RKO (cell line): ENCODE data around the gene PLCL1.

ENCODE experiments used
- DNase-seq: peaks from one replicate; pipeline ENCODE4 v3.0.0-alpha.2; 2016; ENCODE audit warnings: low spot score

PLCL1 gene

GRCh38 chr2:198116756-198117155 lies 312.4 kb downstream of the PLCL1 start:
- no peak for DNase-seq

GRCh38 chr2:198117406-198118041 lies 313.1 kb downstream of the PLCL1 start:
- no peak for DNase-seq

- DNase-seq: peak; percentile 70
These were observed 323.2 kb downstream of the PLCL1 start for GRCh38 chr2:198127627-198128026.

- no peak for DNase-seq
These were observed 325.2 kb downstream of the PLCL1 start for GRCh38 chr2:198129609-198130008.

GRCh38 chr2:198134293-198134955 lies 330.0 kb downstream of the PLCL1 start:
- no peak for DNase-seq

GRCh38 chr2:198135481-198135934 lies 331.1 kb downstream of the PLCL1 start:
- DNase-seq: no peak

- no peak for DNase-seq
These were observed 331.7 kb downstream of the PLCL1 start for GRCh38 chr2:198136142-198136541.

- DNase-seq: no peak
These were observed 333.3 kb downstream of the PLCL1 start for GRCh38 chr2:198137733-198138132.

- no peak for DNase-seq
These were observed 337.3 kb downstream of the PLCL1 start for GRCh38 chr2:198141726-198142125.

GRCh38 chr2:198143156-198143555 lies 338.8 kb downstream of the PLCL1 start:
- DNase-seq: no peak

- no peak for DNase-seq
These were observed 339.4 kb downstream of the PLCL1 start for GRCh38 chr2:198143793-198144192.

- no peak for DNase-seq
These were observed 340.3 kb downstream of the PLCL1 start for GRCh38 chr2:198144660-198145059.

- DNase-seq: no peak
These were observed 342.1 kb downstream of the PLCL1 start for GRCh38 chr2:198146346-198146940.

GRCh38 chr2:198157314-198157713 lies 352.9 kb downstream of the PLCL1 start:
- DNase-seq: no peak

GRCh38 chr2:198161151-198161550 lies 356.8 kb downstream of the PLCL1 start:
- no peak for DNase-seq

GRCh38 chr2:198162276-198162675 lies 357.9 kb downstream of the PLCL1 start:
- no peak for DNase-seq

- DNase-seq: no peak
These were observed 360.4 kb downstream of the PLCL1 start for GRCh38 chr2:198164843-198165242.

- DNase-seq: no peak
These were observed 360.9 kb downstream of the PLCL1 start for GRCh38 chr2:198165289-198165688.

- DNase-seq: no peak
These were observed 363.0 kb downstream of the PLCL1 start for GRCh38 chr2:198167346-198167745.

- DNase-seq: peak; percentile 0
These were observed 364.3 kb downstream of the PLCL1 start for GRCh38 chr2:198168651-198169050.

GRCh38 chr2:198173242-198173641 lies 368.8 kb downstream of the PLCL1 start:
- no peak for DNase-seq

- no peak for DNase-seq
These were observed 369.5 kb downstream of the PLCL1 start for GRCh38 chr2:198173864-198174263.

- no peak for DNase-seq
These were observed 370.9 kb downstream of the PLCL1 start for GRCh38 chr2:198175271-198175670.
